Activated T-cell treated with anti-CD3 and anti-CD28 coated beads for 24 hours (primary cell): ENCODE measurements around the gene TNKS1BP1.
"Not testable (repeated sequence)": the region's sequence is repeated elsewhere in the genome, so short reads cannot be mapped to it uniquely, and the experiment has no call there.

ENCODE experiments used
- DNase-seq: peaks from one replicate; pipeline ENCODE4 v3.0.0-alpha.2; 2020; ENCODE audit warnings: low read depth

TNKS1BP1 gene

GRCh38 chr11:57324886-57325734, at the start of gene TNKS1BP1:
TSS of gene TNKS1BP1 (minus strand) at chr11:57324952. CDS start at chr11:57321885, 3,067 bp downstream.
- DNase-seq: peak; percentile 89

GRCh38 chr11:57373146-57373545, 48.4 kb upstream of the TNKS1BP1 start:
- no peak for DNase-seq

- no peak for DNase-seq
Observed at GRCh38 chr11:57370941-57371340, 46.2 kb upstream of the TNKS1BP1 start.

- no peak for DNase-seq
Observed at GRCh38 chr11:57370251-57370650, 45.5 kb upstream of the TNKS1BP1 start.

- no peak for DNase-seq
Observed at GRCh38 chr11:57368845-57369232, 44.1 kb upstream of the TNKS1BP1 start.

GRCh38 chr11:57368106-57368844, 43.5 kb upstream of the TNKS1BP1 start:
- no peak for DNase-seq

- no peak for DNase-seq
Observed at GRCh38 chr11:57364851-57365660, 40.3 kb upstream of the TNKS1BP1 start.

GRCh38 chr11:57363131-57364080, 38.7 kb upstream of the TNKS1BP1 start:
- no peak for DNase-seq

- no peak for DNase-seq
Observed at GRCh38 chr11:57361926-57362325, 37.2 kb upstream of the TNKS1BP1 start.

GRCh38 chr11:57361420-57361819, 36.7 kb upstream of the TNKS1BP1 start:
- not testable (repeated sequence) for DNase-seq

- no peak for DNase-seq
Observed at GRCh38 chr11:57360991-57361390, 36.2 kb upstream of the TNKS1BP1 start.

GRCh38 chr11:57359896-57360690, 35.3 kb upstream of the TNKS1BP1 start:
- DNase-seq: no peak

- no peak for DNase-seq
Observed at GRCh38 chr11:57359396-57359795, 34.6 kb upstream of the TNKS1BP1 start.

GRCh38 chr11:57358991-57359390, 34.2 kb upstream of the TNKS1BP1 start:
- no peak for DNase-seq

GRCh38 chr11:57358543-57358961, 33.8 kb upstream of the TNKS1BP1 start:
- DNase-seq: no peak

- DNase-seq: no peak
Observed at GRCh38 chr11:57357856-57358255, 33.1 kb upstream of the TNKS1BP1 start.

- DNase-seq: no peak
Observed at GRCh38 chr11:57357310-57357709, 32.6 kb upstream of the TNKS1BP1 start.

GRCh38 chr11:57356268-57356667, 31.5 kb upstream of the TNKS1BP1 start:
- DNase-seq: no peak

- no peak for DNase-seq
Observed at GRCh38 chr11:57354699-57355098, 29.9 kb upstream of the TNKS1BP1 start.

- DNase-seq: no peak
Observed at GRCh38 chr11:57353852-57354251, 29.1 kb upstream of the TNKS1BP1 start.
